Endothelial cell of umbilical vein (primary cell): ENCODE data around the gene SPACA7. TPM values are rescaled to one million over a fixed set of nuclear protein-coding genes. Genes with fewer than 3 reads are reported as not detected.

Source experiments
- BruUV-seq: library from RNA; stranded (reverse); fragments of 400-500 nt; replicated peaks from 2 replicates; lab custom pipeline; 2021; lab: Mats Ljungman, UMichigan
- CTCF ChIA-PET: fragments of 300-600, 350-600 bp; sonication (Branson Sonifier 250); formaldehyde crosslinking; loops from one replicate; lab custom pipeline; 2021; ENCODE audit warnings: antibody characterized with exemption, inconsistent platforms; lab: Charles Lee
- POLR2A ChIA-PET: fragments of 300-600, 350-600 bp; sonication (Branson Sonifier 250); formaldehyde crosslinking; loops from one replicate; lab custom pipeline; 2021; ENCODE audit warnings: antibody characterized with exemption, inconsistent platforms; lab: Charles Lee
- DNase-seq: peaks from one replicate; pipeline ENCODE4 v3.0.0-alpha.2; 2011; ENCODE audit warnings: low read depth, low spot score
- FAIRE-seq: peaks from 2 replicates; lab custom pipeline; 2011; peaks lifted over from hg19 to GRCh38; lab: Jason Lieb, UNC
- H2AFZ ChIP-seq: 2 replicates; pipeline ENCODE4 v1.6.0; 2012; ENCODE audit warnings: low read depth, low read length, control low read depth, inconsistent platforms
- H3K27ac ChIP-seq: 2 replicates; pipeline ENCODE4 v1.5.1; 2011; ENCODE audit warnings: low read depth, mild to moderate bottlenecking, control low read depth, low read length, moderate library complexity; ENCODE audit not compliant: insufficient read depth
- H3K27me3 ChIP-seq, 2 experiments: 2 replicates each; pipeline versions ENCODE4 v1.6.0 to v1.6.1; 2011; ENCODE audit warnings: low read length in 2 of 2, mixed read lengths in 1 of 2; ENCODE audit not compliant: control insufficient read depth in 2 of 2, insufficient read depth in 2 of 2
- H3K36me3 ChIP-seq, 2 experiments: 2 replicates in 1 of 2; 3 replicates in 1 of 2; pipeline ENCODE4 v1.5.1; 2011; ENCODE audit warnings: low read length in 2 of 2, mild to moderate bottlenecking in 1 of 2, moderate library complexity in 1 of 2; ENCODE audit not compliant: control insufficient read depth in 2 of 2, insufficient read depth in 2 of 2; ENCODE audit errors: extremely low read depth in 1 of 2
- H3K4me1 ChIP-seq: 3 replicates; pipeline ENCODE4 v1.5.1; 2011; ENCODE audit warnings: mild to moderate bottlenecking, low read length; ENCODE audit not compliant: control insufficient read depth, insufficient read depth; ENCODE audit errors: extremely low read depth
- H3K4me2 ChIP-seq: 2 replicates; pipeline ENCODE4 v1.6.1; 2011; ENCODE audit warnings: low read length, control low read depth, mixed read lengths; ENCODE audit not compliant: insufficient read depth
- H3K4me3 ChIP-seq, 3 experiments: fragments of 200-600 bp in 1 of 3; sonication (generic), shearing (Covaris generic) in 1 of 3; replicated peaks in 1 of 3; 2 replicates each; pipeline ENCODE4 v1.5.1; 2011 to 2016; ENCODE audit warnings: control low read depth in 3 of 3, low read length in 3 of 3, mild to moderate bottlenecking in 2 of 3, inconsistent platforms in 1 of 3, low read depth in 1 of 3, moderate library complexity in 1 of 3; ENCODE audit not compliant: insufficient read depth in 1 of 3
- H3K79me2 ChIP-seq: 2 replicates; pipeline ENCODE4 v1.6.0; 2012; ENCODE audit warnings: low read length, inconsistent platforms; ENCODE audit not compliant: control insufficient read depth, insufficient read depth
- H3K9ac ChIP-seq: replicated peaks from 2 replicates; pipeline ENCODE3; 2011; ENCODE audit warnings: low read length, control low read depth; ENCODE audit not compliant: insufficient read depth; ENCODE audit errors: extremely low read depth
- H3K9me1 ChIP-seq: replicated peaks from 3 replicates; pipeline ENCODE4 v1.6.0; 2011; ENCODE audit warnings: mild to moderate bottlenecking, low read length; ENCODE audit not compliant: control insufficient read depth, insufficient read depth; ENCODE audit errors: extremely low read depth
- H3K9me3 ChIP-seq: replicated peaks from 2 replicates; pipeline ENCODE4 v1.5.1; 2012; ENCODE audit warnings: low read length, inconsistent platforms; ENCODE audit not compliant: control insufficient read depth, insufficient read depth
- H4K20me1 ChIP-seq: replicated peaks from 2 replicates; pipeline ENCODE3; 2011; ENCODE audit warnings: mild to moderate bottlenecking, low read length; ENCODE audit not compliant: control insufficient read depth, insufficient read depth; ENCODE audit errors: extremely low read depth
- CTCF ChIP-seq, 2 donors: IDR thresholded peaks; 1 replicate in 1 of 2; 2 replicates in 1 of 2; pipeline ENCODE4 v1.5.1; 2011; ENCODE audit warnings: low read length in 2 of 2, mild to moderate bottlenecking in 2 of 2, moderate library complexity in 2 of 2, control low read depth in 1 of 2, inconsistent platforms in 1 of 2, low read depth in 1 of 2; ENCODE audit not compliant: insufficient read depth in 1 of 2; ENCODE audit errors: extremely low read depth in 1 of 2
- EZH2 ChIP-seq: IDR thresholded peaks from 2 replicates; pipeline ENCODE4 v1.6.1; 2012; ENCODE audit warnings: borderline replicate concordance, low read depth, mild to moderate bottlenecking, moderate library complexity, low read length, inconsistent platforms; ENCODE audit not compliant: severe bottlenecking
- FOS ChIP-seq: IDR thresholded peaks from 2 replicates; pipeline ENCODE4 v1.6.1; 2011; ENCODE audit warnings: mild to moderate bottlenecking, low read length, moderate library complexity, borderline replicate concordance; ENCODE audit not compliant: insufficient read depth
- GATA2 ChIP-seq: IDR thresholded peaks from 2 replicates; pipeline ENCODE4 v1.7.0; 2011; ENCODE audit warnings: low read depth, mild to moderate bottlenecking, moderate library complexity, mixed read lengths, low read length; ENCODE audit not compliant: insufficient read length, insufficient read depth
- JUN ChIP-seq: IDR thresholded peaks from 2 replicates; pipeline ENCODE4 v1.6.1; 2011; ENCODE audit warnings: borderline replicate concordance, low read depth; ENCODE audit not compliant: insufficient read length, insufficient read depth
- MYC ChIP-seq: IDR thresholded peaks from one replicate; pipeline ENCODE4 v1.6.1; 2011; ENCODE audit warnings: mild to moderate bottlenecking, low read depth, low read length
- POLR2A ChIP-seq: IDR thresholded peaks from 2 replicates; pipeline ENCODE4 v1.6.1; 2012; ENCODE audit warnings: low read depth, mild to moderate bottlenecking, control low read depth, low read length
- POLR2AphosphoS5 ChIP-seq: IDR thresholded peaks from 2 replicates; pipeline ENCODE4 v1.6.1; 2012; ENCODE audit warnings: low read depth, mild to moderate bottlenecking, control low read depth, low read length, moderate library complexity; ENCODE audit not compliant: insufficient read depth
- dilution Hi-C: fragments of 300-500 bp; cut with MboI; formaldehyde crosslinking; loops from one replicate; pipeline ENCODE4 v1.15.0; 2019; ENCODE audit warnings: low sequenced_read_pairs; ENCODE audit not compliant: extremely low pct_ligation_motif_present
- intact Hi-C: fragments of 100-400 bp; cut with micrococcal nuclease; formaldehyde crosslinking; loops from one replicate; pipeline ENCODE4 v1.10.0; 2022
- polyA plus RNA-seq, 4 experiments: library from polyadenylated mRNA; depleted of rRNA in 3 of 4; stranded (reverse) in 3 of 4; unstranded in 1 of 4; fragments of >200 nt; gene quantifications; 2 replicates each; pipeline versions ENCODE4 v1.2.1 to v1.2.3, GENCODE V29; 2011 to 2012; ENCODE audit warnings: missing spikeins in 1 of 4
- total RNA-seq: library from RNA; stranded (reverse); gene quantifications from 2 replicates; pipeline ENCODE4 v1.2.3, GENCODE V29; 2021
- TF ChIP-seq, protein P1 (sequence below): IDR thresholded peaks from 2 replicates; pipeline ENCODE4 v1.6.1; 2011; ENCODE audit not compliant: insufficient read depth, insufficient read length

The SPACA7 gene
- total and polyA plus RNA-seq, 2 donors (not counting 3 experiments of a cell fraction or from before 2014, with no cell fraction given) = not detected

GRCh38 chr13:112428704-112429103 lies 52.5 kb downstream of the SPACA7 start:
- intact Hi-C loops = no loop called here
- POLR2A ChIA-PET = no interaction called here
- Histone ChIP-seq H4K20me1 (no peaks in the 10 kb centered on the region), H3K4me3 (no peak overlapping the region), H2AFZ (no peak overlapping the region), H3K4me2 (no peak overlapping the region), H3K27me3 (no peaks in the 10 kb centered on the region), H3K79me2 (no peaks in the 10 kb centered on the region), H3K4me1 (no peaks in the 10 kb centered on the region), H3K9me3 (peaks cover 3% of the 10 kb centered on the region), H3K27ac (no peak overlapping the region), H3K36me3 (no peaks in the 10 kb centered on the region), H3K9me1 (no peaks in the 10 kb centered on the region), H3K9ac (no peak overlapping the region)
- dilution Hi-C loops = no loop called here
- BruUV-seq = no TSS peak
- FAIRE-seq (no peak), DNase-seq (no peak)
- CTCF ChIA-PET = no interaction called here
- TF ChIP-seq, protein P1, sequence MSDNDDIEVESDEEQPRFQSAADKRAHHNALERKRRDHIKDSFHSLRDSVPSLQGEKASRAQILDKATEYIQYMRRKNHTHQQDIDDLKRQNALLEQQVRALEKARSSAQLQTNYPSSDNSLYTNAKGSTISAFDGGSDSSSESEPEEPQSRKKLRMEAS = no peak
- no peak for TF ChIP-seq CTCF (IDR thresholded peaks at IDR 0.05; ENCODE audit: extremely low read depth in 1 of 2, insufficient read depth in 1 of 2, low read depth in 1 of 2, low read length in 2 of 2)
- TF ChIP-seq FOS = no peak
- no peak for TF ChIP-seq EZH2
- TF ChIP-seq MYC = no peak
- no peak for TF ChIP-seq GATA2
- TF ChIP-seq JUN = no peak
- no peak for TF ChIP-seq POLR2AphosphoS5
- TF ChIP-seq POLR2A = no peak
